Progenitor cell of endocrine pancreas (in vitro differentiated cells): ENCODE results near the gene PPP1R13L. TPM values are rescaled to one million over a fixed set of nuclear protein-coding genes. Genes with fewer than 3 reads are reported as not detected.

Source experiments
- DNase-seq: peaks from one replicate; pipeline ENCODE4 v3.0.0; 2021; ENCODE audit warnings: low spot score; ENCODE audit not compliant: unreplicated experiment
- H3K27ac Mint-ChIP-seq: 2 replicates; pipeline ENCODE4 v1.8.0; 2021; ENCODE audit warnings: mild to moderate bottlenecking, moderate library complexity, mixed read lengths
- H3K27me3 Mint-ChIP-seq: 2 replicates; pipeline ENCODE4 v1.8.0; 2021; ENCODE audit warnings: mixed read lengths
- H3K36me3 Mint-ChIP-seq: 2 replicates; pipeline ENCODE4 v1.8.0; 2022; ENCODE audit warnings: mixed read lengths; ENCODE audit not compliant: insufficient read depth
- H3K4me1 Mint-ChIP-seq: 2 replicates; pipeline ENCODE4 v1.8.0; 2021; ENCODE audit warnings: low read depth, mixed read lengths
- H3K4me3 Mint-ChIP-seq: 2 replicates; pipeline ENCODE4 v1.8.0; 2021; ENCODE audit warnings: low read depth, mild to moderate bottlenecking, moderate library complexity, mixed read lengths
- H3K9me3 Mint-ChIP-seq: 2 replicates; pipeline ENCODE4 v1.8.0; 2021; ENCODE audit warnings: low read depth, mixed read lengths
- total RNA-seq: library from RNA; stranded (reverse); gene quantifications from 2 replicates; pipeline ENCODE4 v1.2.1, GENCODE V29; 2021
- TF ChIP-seq, protein P1 (sequence below): fragments of 200-600 bp; sonication (generic); IDR thresholded peaks from one replicate; pipeline ENCODE4 v1.5.0; 2021; ENCODE audit warnings: antibody characterized with exemption, mild to moderate bottlenecking; ENCODE audit not compliant: unreplicated experiment

Gene PPP1R13L
- total RNA-seq, 1 donor from 2014 or later, result 27.2 TPM

DNA sequence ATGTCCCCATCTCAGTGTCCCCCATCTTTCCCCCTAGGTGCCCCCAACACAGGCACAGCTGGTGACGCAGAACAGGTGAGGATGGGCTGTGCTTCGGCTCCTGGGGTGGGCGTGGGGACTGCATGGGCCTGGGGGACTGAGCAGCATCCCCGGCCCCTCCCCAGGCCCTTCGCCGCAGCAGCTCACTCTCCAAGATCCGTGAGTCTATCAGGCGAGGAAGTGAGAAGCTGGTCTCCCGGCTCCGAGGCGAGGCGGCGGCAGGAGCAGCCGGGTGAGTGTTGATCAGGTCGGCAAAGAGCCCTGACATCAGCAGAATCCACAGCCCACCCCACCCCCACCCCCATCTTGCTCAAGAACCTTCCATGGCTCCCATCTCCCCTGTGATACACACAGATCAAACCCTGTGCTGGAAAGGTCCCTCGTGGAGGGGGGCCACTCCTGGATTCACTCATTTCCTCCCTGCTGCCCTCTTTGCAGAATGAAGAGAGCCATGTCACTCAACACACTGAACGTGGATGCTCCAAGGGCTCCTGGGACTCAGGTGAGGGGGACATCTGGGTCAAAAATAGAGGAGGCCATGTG, 54.3 kb downstream of the PPP1R13L start:
- DNase-seq, result no peak
- Mint-ChIP-seq H3K4me1 (no peaks in the 10 kb centered on the region), H3K27me3 (peaks cover 9% of the 10 kb centered on the region), H3K4me3 (no peak overlapping the region), H3K36me3 (peaks cover 10% of the 10 kb centered on the region), H3K9me3 (no peaks in the 10 kb centered on the region), H3K27ac (no peak overlapping the region)
- TF ChIP-seq, protein P1, sequence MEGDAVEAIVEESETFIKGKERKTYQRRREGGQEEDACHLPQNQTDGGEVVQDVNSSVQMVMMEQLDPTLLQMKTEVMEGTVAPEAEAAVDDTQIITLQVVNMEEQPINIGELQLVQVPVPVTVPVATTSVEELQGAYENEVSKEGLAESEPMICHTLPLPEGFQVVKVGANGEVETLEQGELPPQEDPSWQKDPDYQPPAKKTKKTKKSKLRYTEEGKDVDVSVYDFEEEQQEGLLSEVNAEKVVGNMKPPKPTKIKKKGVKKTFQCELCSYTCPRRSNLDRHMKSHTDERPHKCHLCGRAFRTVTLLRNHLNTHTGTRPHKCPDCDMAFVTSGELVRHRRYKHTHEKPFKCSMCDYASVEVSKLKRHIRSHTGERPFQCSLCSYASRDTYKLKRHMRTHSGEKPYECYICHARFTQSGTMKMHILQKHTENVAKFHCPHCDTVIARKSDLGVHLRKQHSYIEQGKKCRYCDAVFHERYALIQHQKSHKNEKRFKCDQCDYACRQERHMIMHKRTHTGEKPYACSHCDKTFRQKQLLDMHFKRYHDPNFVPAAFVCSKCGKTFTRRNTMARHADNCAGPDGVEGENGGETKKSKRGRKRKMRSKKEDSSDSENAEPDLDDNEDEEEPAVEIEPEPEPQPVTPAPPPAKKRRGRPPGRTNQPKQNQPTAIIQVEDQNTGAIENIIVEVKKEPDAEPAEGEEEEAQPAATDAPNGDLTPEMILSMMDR, result no peak

DNA sequence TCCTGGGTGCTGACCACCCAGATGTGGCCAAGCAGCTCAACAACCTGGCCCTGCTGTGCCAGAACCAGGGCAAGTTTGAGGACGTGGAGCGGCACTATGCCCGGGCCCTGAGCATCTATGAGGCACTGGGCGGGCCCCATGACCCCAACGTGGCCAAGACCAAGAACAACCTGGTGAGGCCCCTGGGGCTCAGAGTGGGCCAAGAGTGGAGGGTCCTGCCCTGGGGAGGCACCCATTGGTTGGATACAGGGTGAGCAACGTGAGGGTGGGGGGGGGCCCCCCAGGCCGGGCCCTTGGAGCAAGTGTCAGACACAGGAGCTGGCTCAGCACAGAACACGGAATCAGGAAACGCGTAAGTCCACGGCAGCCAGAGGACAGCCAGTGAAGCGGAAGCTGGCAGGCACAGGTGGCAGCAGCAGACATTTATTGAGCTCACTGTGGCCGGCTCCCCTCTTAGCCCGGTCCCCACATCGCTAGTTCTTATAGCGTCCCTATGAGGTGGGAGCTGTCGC, 55.4 kb downstream of the PPP1R13L start:
- H3K27me3 Mint-ChIP-seq, result peaks cover 14% of the 10 kb centered on the region
- DNase-seq, result no peak
- H3K4me1 Mint-ChIP-seq, result peaks cover 2% of the 10 kb centered on the region
- H3K27ac Mint-ChIP-seq, result no peak overlapping the region
- peaks cover 6% of the 10 kb centered on the region for H3K36me3 Mint-ChIP-seq
- no peak overlapping the region for H3K4me3 Mint-ChIP-seq
- no peaks in the 10 kb centered on the region for H3K9me3 Mint-ChIP-seq
- TF ChIP-seq, protein P1, result no peak

DNA sequence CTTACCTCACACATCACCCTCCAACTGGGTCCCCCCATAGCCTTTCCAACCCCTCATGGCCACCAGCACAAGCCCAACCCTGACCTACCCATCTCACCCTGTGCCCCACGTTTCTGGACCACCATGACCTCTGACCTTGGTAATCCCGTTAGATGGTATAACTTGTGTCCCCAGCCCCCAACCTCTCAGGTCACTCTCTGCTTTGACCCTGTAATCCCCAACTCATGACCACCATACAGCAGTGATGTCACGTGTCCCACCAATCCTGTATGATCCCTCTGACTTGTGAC, 55.8 kb downstream of the PPP1R13L start:
- peaks cover 2% of the 10 kb centered on the region for H3K4me1 Mint-ChIP-seq
- TF ChIP-seq, protein P1, result no peak
- no peaks in the 10 kb centered on the region for H3K9me3 Mint-ChIP-seq
- H3K36me3 Mint-ChIP-seq, result peaks cover 6% of the 10 kb centered on the region
- no peak overlapping the region for H3K4me3 Mint-ChIP-seq
- DNase-seq, result no peak
- peaks cover 17% of the 10 kb centered on the region for H3K27me3 Mint-ChIP-seq
- H3K27ac Mint-ChIP-seq, result peak overlapping the region; percentile 83

DNA sequence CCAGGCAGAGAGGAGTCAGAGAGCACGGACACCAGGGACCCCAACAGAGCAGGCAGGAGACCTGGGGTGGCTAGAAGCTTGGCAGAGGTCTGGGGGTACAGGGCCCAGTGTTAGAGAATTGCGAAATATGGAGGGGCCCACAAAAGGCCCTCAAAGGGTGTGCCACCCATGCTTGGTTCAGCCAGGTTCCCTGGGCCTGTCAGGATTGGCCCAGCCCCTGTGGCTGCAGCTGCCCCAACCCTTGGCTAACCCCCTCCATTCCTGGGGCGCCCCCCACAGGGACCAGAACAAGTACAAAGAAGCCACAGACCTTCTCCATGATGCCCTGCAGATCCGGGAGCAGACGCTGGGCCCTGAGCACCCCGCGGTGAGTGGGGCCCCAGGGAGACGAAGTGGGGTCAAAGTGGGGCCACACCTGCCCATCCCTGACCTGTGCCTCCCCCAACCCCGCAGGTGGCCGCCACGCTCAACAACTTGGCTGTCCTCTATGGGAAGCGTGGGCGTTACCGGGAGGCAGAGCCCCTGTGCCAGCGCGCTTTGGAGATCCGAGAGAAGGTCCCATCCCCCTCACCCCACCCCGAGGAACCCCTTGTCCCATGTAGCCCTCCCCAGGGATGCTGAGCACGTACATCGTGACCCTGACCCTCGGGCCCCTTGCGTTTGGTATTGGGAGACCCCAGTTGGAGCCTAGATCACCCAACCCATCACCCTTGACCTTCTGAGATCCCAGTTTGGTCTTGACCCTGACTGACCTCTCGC, 56.3 kb downstream of the PPP1R13L start:
- peaks cover 19% of the 10 kb centered on the region for H3K27me3 Mint-ChIP-seq
- TF ChIP-seq, protein P1, result no peak
- peaks cover 2% of the 10 kb centered on the region for H3K4me1 Mint-ChIP-seq
- peaks cover 5% of the 10 kb centered on the region for H3K36me3 Mint-ChIP-seq
- no peak for DNase-seq
- H3K9me3 Mint-ChIP-seq, result no peaks in the 10 kb centered on the region
- H3K27ac Mint-ChIP-seq, result no peak overlapping the region
- no peak overlapping the region for H3K4me3 Mint-ChIP-seq

DNA sequence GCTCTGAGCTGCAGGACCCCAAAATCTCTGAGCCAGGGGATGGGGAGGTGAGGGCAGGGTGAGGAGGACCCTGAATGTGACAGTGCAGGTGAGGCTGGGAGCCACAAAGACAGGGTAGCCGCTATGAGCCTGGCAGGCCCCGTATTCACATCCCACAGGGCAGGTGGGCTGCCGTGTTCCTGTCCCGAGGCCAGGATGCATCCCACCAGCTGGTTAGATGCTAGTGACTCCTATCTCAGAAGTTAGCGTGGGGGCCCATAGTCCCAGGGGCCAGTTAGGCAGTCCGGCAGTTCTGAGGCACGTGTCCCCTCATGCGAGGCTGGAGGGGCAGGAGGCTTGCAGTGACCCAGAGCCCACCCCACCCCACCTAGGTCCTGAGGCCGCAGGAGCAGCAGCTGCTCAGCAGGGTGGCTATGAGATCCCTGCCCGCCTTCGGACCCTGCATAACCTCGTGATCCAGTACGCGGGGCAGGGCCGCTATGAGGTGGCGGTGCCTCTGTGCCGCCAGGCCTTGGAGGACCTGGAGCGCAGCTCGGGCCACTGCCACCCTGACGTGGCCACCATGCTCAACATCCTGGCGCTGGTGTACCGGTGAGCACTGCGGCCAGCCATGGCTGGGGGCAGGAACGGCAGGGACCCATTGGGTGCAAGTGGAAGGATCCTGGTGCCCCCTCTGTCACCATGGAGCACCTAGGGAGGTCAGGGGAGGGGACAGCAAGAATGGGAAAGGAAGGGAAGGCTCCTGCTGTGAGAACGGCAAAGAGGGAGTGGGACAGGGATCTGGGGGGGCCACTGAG, 57.1 kb downstream of the PPP1R13L start:
- DNase-seq, result no peak
- peaks cover 21% of the 10 kb centered on the region for H3K27me3 Mint-ChIP-seq
- no peaks in the 10 kb centered on the region for H3K9me3 Mint-ChIP-seq
- no peak overlapping the region for H3K27ac Mint-ChIP-seq
- peaks cover 2% of the 10 kb centered on the region for H3K4me1 Mint-ChIP-seq
- TF ChIP-seq, protein P1, result no peak
- H3K36me3 Mint-ChIP-seq, result peaks cover 1% of the 10 kb centered on the region
- H3K4me3 Mint-ChIP-seq, result no peak overlapping the region
